CD4-positive, alpha-beta T cell (primary cell): ENCODE data around the gene MAMLD1. TPM values are rescaled to one million over a fixed set of nuclear protein-coding genes. Genes with fewer than 3 reads are reported as not detected.

Source experiments
- ATAC-seq: fragments of 200-7000 bp; cut with Tn5 transposase; one replicate; pipeline ENCODE4 v1.10.0; 2022; ENCODE audit warnings: mild to moderate bottlenecking; ENCODE audit not compliant: poor library complexity
- CTCF ChIA-PET: fragments of 350-600 bp; sonication (Branson Sonifier 250); formaldehyde crosslinking; loops from one replicate; lab custom pipeline; 2021; ENCODE audit warnings: antibody characterized with exemption, inconsistent platforms; lab: Charles Lee
- POLR2A ChIA-PET: fragments of 350-600 bp; sonication (Branson Sonifier 250); formaldehyde crosslinking; loops from one replicate; lab custom pipeline; 2021; ENCODE audit warnings: antibody characterized with exemption, inconsistent platforms; lab: Charles Lee
- DNase-seq, 14 experiments: peaks; one replicate each; pipeline ENCODE4 v3.0.0-alpha.2; 2013 to 2020; ENCODE audit warnings: mixed read lengths in 2 of 14
- H3K27ac ChIP-seq, 2 donors: one replicate each; pipeline versions ENCODE4 v1.5.1 to v1.7.0; 2013; ENCODE audit warnings: low read length in 2 of 2, low read depth in 1 of 2, mild to moderate bottlenecking in 1 of 2
- H3K27me3 ChIP-seq, 2 experiments: 1 replicate in 1 of 2; 2 replicates in 1 of 2; pipeline versions ENCODE4 v1.6.1 to v1.7.0; 2013; ENCODE audit warnings: low read length in 2 of 2, control low read depth in 1 of 2, mild to moderate bottlenecking in 1 of 2, moderate library complexity in 1 of 2; ENCODE audit not compliant: insufficient read depth in 2 of 2, control insufficient read depth in 1 of 2
- H3K36me3 ChIP-seq: one replicate; pipeline ENCODE4 v1.6.1; 2013; ENCODE audit warnings: low read length, control low read depth; ENCODE audit not compliant: insufficient read depth
- H3K4me1 ChIP-seq: one replicate; pipeline ENCODE4 v1.6.1; 2013; ENCODE audit warnings: low read length, control low read depth; ENCODE audit not compliant: insufficient read depth
- H3K4me3 ChIP-seq: one replicate; pipeline ENCODE4 v1.5.1; 2013; ENCODE audit warnings: mild to moderate bottlenecking, low read length, moderate library complexity
- H3K9me3 ChIP-seq, 2 experiments: 1 replicate in 1 of 2; 2 replicates in 1 of 2; pipeline versions ENCODE4 v1.6.1 to v1.7.0; 2013; ENCODE audit warnings: low read length in 2 of 2, mild to moderate bottlenecking in 2 of 2, control low read depth in 1 of 2, moderate library complexity in 1 of 2; ENCODE audit not compliant: control insufficient read depth in 1 of 2, insufficient read depth in 1 of 2
- H3K27ac Mint-ChIP-seq: one replicate; pipeline ENCODE4 v1.8.0; 2020; ENCODE audit warnings: mixed read lengths
- H3K27me3 Mint-ChIP-seq: one replicate; pipeline ENCODE4 v1.8.0; 2021; ENCODE audit warnings: mixed read lengths
- H3K36me3 Mint-ChIP-seq: one replicate; pipeline ENCODE4 v1.8.0; 2021; ENCODE audit warnings: low read depth, mixed read lengths
- H3K4me1 Mint-ChIP-seq: one replicate; pipeline ENCODE4 v1.8.0; 2021; ENCODE audit warnings: low read depth, mixed read lengths
- H3K4me3 Mint-ChIP-seq: one replicate; pipeline ENCODE4 v1.8.0; 2020; ENCODE audit warnings: mild to moderate bottlenecking, mixed read lengths
- H3K9me3 Mint-ChIP-seq: one replicate; pipeline ENCODE4 v1.8.0; 2020; ENCODE audit warnings: mixed read lengths
- CTCF ChIP-seq: fragments of 200-600 bp; IDR thresholded peaks from one replicate; pipeline ENCODE4 v1.8.0; 2022; ENCODE audit warnings: antibody characterized with exemption, mild to moderate bottlenecking
- intact Hi-C, 2 experiments: fragments of 100-400 bp; cut with DNase I in 1 of 2; cut with micrococcal nuclease in 1 of 2; formaldehyde crosslinking; loops; one replicate each; pipeline versions ENCODE4 v1.15.1 to v1.9.0; 2023 to 2025; cut with DNase I, micrococcal nuclease
- total RNA-seq, 174 experiments: library from RNA in 2 of 174; stranded (reverse) in 2 of 174; gene quantifications; one replicate each; pipeline ENCODE4 v1.2.3 and lab custom pipeline; 2021 to 2026

Gene MAMLD1
- total RNA-seq, 2 experiments from 2014 or later, result 0.45 to 0.96 TPM

GRCh38 chrX:150487369-150488094 lies 124.4 kb downstream of the MAMLD1 start:
- no peak overlapping the region for H3K4me3 Mint-ChIP-seq
- intact Hi-C loops, result loop anchor here in 1 of 2 experiments (5.0 to 10.0 kb wide), 3 partner anchors 97 to 535 kb away; partner anchors contain the start of gene MAMLD1

GRCh38 chrX:150489359-150490015 lies 126.4 kb downstream of the MAMLD1 start:
- Histone ChIP-seq H3K36me3 (no peaks in the 10 kb centered on the region), H3K4me1 (no peaks in the 10 kb centered on the region), H3K27ac (no peak overlapping the region), H3K4me3 (no peak overlapping the region), H3K27me3 (no peaks in the 10 kb centered on the region), H3K9me3 (no peaks in the 10 kb centered on the region)
- ATAC-seq, result no peak
- ChIA-PET CTCF (no interaction called here), POLR2A (no interaction called here)
- Mint-ChIP-seq H3K27ac (no peak overlapping the region), H3K9me3 (no peaks in the 10 kb centered on the region), H3K36me3 (no peaks in the 10 kb centered on the region), H3K4me1 (no peaks in the 10 kb centered on the region), H3K4me3 (no peak overlapping the region), H3K27me3 (no peaks in the 10 kb centered on the region)
- no peak for TF ChIP-seq CTCF
- no peak for DNase-seq
- intact Hi-C loops, result loop anchor here in 1 of 2 experiments (5.0 to 10.0 kb wide), 3 partner anchors 95 to 537 kb away; partner anchors contain the start of gene MAMLD1

More at GRCh38 chrX:150487369-150488094, 124.4 kb downstream of the MAMLD1 start:
- Histone ChIP-seq H3K36me3 (no peaks in the 10 kb centered on the region), H3K9me3 (no peaks in the 10 kb centered on the region), H3K4me3 (no peak overlapping the region), H3K4me1 (no peaks in the 10 kb centered on the region), H3K27ac (no peak overlapping the region), H3K27me3 (no peaks in the 10 kb centered on the region)
- H3K36me3 Mint-ChIP-seq, result no peaks in the 10 kb centered on the region
- no peaks in the 10 kb centered on the region for H3K27me3 Mint-ChIP-seq
- no peak for ATAC-seq
- ChIA-PET POLR2A (no interaction called here), CTCF (interaction anchor here (1.2 to 1.3 kb wide), 2 partner anchors 122 to 126 kb away, joined by 3 to 6 read pairs; no protein-coding TSS in a partner anchor)
- no peak for TF ChIP-seq CTCF
- H3K27ac Mint-ChIP-seq, result no peak overlapping the region
- no peak for DNase-seq
- no peaks in the 10 kb centered on the region for H3K9me3 Mint-ChIP-seq
- no peaks in the 10 kb centered on the region for H3K4me1 Mint-ChIP-seq

GRCh38 chrX:150495496-150495895 lies 132.4 kb downstream of the MAMLD1 start:
- no peaks in the 10 kb centered on the region for H3K27me3 Mint-ChIP-seq
- H3K4me1 Mint-ChIP-seq, result no peaks in the 10 kb centered on the region
- DNase-seq (no peak), ATAC-seq (no peak)
- no peaks in the 10 kb centered on the region for H3K4me1 ChIP-seq
- intact Hi-C loops, result loop anchor here in 1 of 2 experiments (2.0 kb wide), 1 partner anchor 35 kb away; no protein-coding TSS in a partner anchor
- H3K4me3 Mint-ChIP-seq, result no peak overlapping the region
- CTCF ChIA-PET, result no interaction called here
- H3K9me3 Mint-ChIP-seq, result no peaks in the 10 kb centered on the region
- H3K36me3 Mint-ChIP-seq, result no peaks in the 10 kb centered on the region
- H3K27ac Mint-ChIP-seq, result no peak overlapping the region
- POLR2A ChIA-PET, result no interaction called here
- TF ChIP-seq CTCF, result no peak
- H3K27me3 ChIP-seq, result no peaks in the 10 kb centered on the region
- H3K4me3 ChIP-seq, result no peak overlapping the region
- H3K9me3 ChIP-seq, result no peaks in the 10 kb centered on the region
- no peak overlapping the region for H3K27ac ChIP-seq
- no peaks in the 10 kb centered on the region for H3K36me3 ChIP-seq
